A673 (cell line): ENCODE data around the gene CDH4. TPM values are rescaled to one million over a fixed set of nuclear protein-coding genes. Genes with fewer than 3 reads are reported as not detected.

Experiments used
- BruUV-seq: library from RNA; stranded (reverse); fragments of 400-500 nt; replicated peaks from 2 replicates; lab custom pipeline; 2021; lab: Mats Ljungman, UMichigan
- CTCF ChIA-PET: fragments of 300-600 bp; sonication (Branson Sonifier 250); formaldehyde crosslinking; loops from one replicate; lab custom pipeline; 2022; ENCODE audit warnings: antibody characterized with exemption; lab: Charles Lee
- POLR2A ChIA-PET: fragments of 300-600 bp; sonication (Branson Sonifier 250); formaldehyde crosslinking; loops from one replicate; lab custom pipeline; 2022; ENCODE audit warnings: antibody characterized with exemption; ENCODE audit not compliant: low non-redundant PET; lab: Charles Lee
- DNase-seq: peaks from one replicate; pipeline ENCODE4 v3.0.0-alpha.2; 2015; ENCODE audit warnings: low spot score
- H3K27ac ChIP-seq: fragments of 200-600 bp; sonication (generic); 2 replicates; pipeline ENCODE4 v1.5.1; 2016; ENCODE audit warnings: mixed run types, low read depth, mild to moderate bottlenecking, mixed read lengths, antibody characterized with exemption, low read length; ENCODE audit not compliant: poor library complexity, severe bottlenecking
- H3K27me3 ChIP-seq: fragments of 200-600 bp; sonication (generic); replicated peaks from 2 replicates; pipeline ENCODE4 v1.6.1; 2017; ENCODE audit warnings: mixed run types, low read depth, mild to moderate bottlenecking, mixed read lengths, antibody characterized with exemption, low read length; ENCODE audit not compliant: insufficient read depth, poor library complexity
- H3K36me3 ChIP-seq: fragments of 200-600 bp; sonication (generic); 2 replicates; pipeline ENCODE4 v1.6.1; 2016; ENCODE audit warnings: mixed run types, mild to moderate bottlenecking, mixed read lengths, antibody characterized with exemption, low read length; ENCODE audit not compliant: insufficient read depth, poor library complexity, severe bottlenecking
- H3K4me1 ChIP-seq: fragments of 200-600 bp; sonication (generic); 2 replicates; pipeline ENCODE4 v1.6.1; 2017; ENCODE audit warnings: mixed run types, mild to moderate bottlenecking, mixed read lengths, antibody characterized with exemption, low read length; ENCODE audit not compliant: insufficient read depth, poor library complexity, severe bottlenecking
- H3K4me3 ChIP-seq: fragments of 200-600 bp; sonication (generic); 2 replicates; pipeline ENCODE4 v1.5.1; 2016; ENCODE audit warnings: low read depth, mixed run types, mild to moderate bottlenecking, mixed read lengths, low read length; ENCODE audit not compliant: poor library complexity, severe bottlenecking
- H3K9me3 ChIP-seq: fragments of 200-600 bp; sonication (generic); 2 replicates; pipeline ENCODE4 v1.6.1; 2016; ENCODE audit warnings: mixed run types, low read depth, mild to moderate bottlenecking, mixed read lengths, antibody characterized with exemption, low read length; ENCODE audit not compliant: poor library complexity, severe bottlenecking
- EZH2 ChIP-seq: fragments of 200-600 bp; sonication (generic); IDR thresholded peaks from 2 replicates; pipeline ENCODE4 v1.6.1; 2017; ENCODE audit warnings: borderline replicate concordance, low read depth, mild to moderate bottlenecking, mixed read lengths, antibody characterized with exemption, low read length; ENCODE audit not compliant: poor library complexity, severe bottlenecking
- intact Hi-C: fragments of 100-400 bp; cut with micrococcal nuclease; formaldehyde crosslinking; loops from one replicate; pipeline ENCODE4 v1.10.0; 2022; ENCODE audit not compliant: unreplicated experiment
- total RNA-seq: library from RNA; stranded (reverse); gene quantifications from 2 replicates; pipeline ENCODE4 v1.2.3, GENCODE V29; 2021
- TF ChIP-seq, protein P1 (sequence below): fragments of 300-800, 200-600 bp; sonication (generic); conservative IDR thresholded peaks from 2 replicates; pipeline ENCODE4 v1.5.1; 2017; ENCODE audit warnings: low read depth, mild to moderate bottlenecking, antibody characterized with exemption, low read length, moderate library complexity, mixed read lengths

CDH4 gene
- total RNA-seq, 1 experiment from 2014 or later = 8.3 TPM

DNA sequence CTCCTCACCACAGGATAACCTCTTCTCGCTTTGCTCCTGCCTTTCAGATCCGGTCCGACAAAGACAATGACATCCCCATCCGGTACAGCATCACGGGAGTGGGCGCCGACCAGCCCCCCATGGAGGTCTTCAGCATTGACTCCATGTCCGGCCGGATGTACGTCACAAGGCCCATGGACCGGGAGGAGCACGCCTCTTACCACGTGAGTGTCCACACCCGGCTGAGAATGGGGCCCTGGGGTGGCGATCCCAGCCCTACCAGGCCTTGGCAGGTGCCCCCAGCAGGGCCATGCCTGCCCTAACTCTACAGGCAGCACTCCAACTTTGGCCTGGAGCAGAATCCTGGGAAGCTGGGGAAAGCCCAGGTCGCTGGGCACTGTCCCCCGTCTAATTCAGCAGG lies 592.6 kb downstream of the CDH4 start:
- Histone ChIP-seq H3K4me3 (no peak overlapping the region), H3K4me1 (no peaks in the 10 kb centered on the region), H3K36me3 (no peaks in the 10 kb centered on the region), H3K27me3 (peaks cover 6% of the 10 kb centered on the region), H3K27ac (no peak overlapping the region), H3K9me3 (no peaks in the 10 kb centered on the region)
- DNase-seq = no peak
- CTCF ChIA-PET = no interaction called here
- POLR2A ChIA-PET = no interaction called here
- BruUV-seq = no TSS peak
- intact Hi-C loops = no loop called here
- TF ChIP-seq EZH2 = no peak
- TF ChIP-seq, protein P1, sequence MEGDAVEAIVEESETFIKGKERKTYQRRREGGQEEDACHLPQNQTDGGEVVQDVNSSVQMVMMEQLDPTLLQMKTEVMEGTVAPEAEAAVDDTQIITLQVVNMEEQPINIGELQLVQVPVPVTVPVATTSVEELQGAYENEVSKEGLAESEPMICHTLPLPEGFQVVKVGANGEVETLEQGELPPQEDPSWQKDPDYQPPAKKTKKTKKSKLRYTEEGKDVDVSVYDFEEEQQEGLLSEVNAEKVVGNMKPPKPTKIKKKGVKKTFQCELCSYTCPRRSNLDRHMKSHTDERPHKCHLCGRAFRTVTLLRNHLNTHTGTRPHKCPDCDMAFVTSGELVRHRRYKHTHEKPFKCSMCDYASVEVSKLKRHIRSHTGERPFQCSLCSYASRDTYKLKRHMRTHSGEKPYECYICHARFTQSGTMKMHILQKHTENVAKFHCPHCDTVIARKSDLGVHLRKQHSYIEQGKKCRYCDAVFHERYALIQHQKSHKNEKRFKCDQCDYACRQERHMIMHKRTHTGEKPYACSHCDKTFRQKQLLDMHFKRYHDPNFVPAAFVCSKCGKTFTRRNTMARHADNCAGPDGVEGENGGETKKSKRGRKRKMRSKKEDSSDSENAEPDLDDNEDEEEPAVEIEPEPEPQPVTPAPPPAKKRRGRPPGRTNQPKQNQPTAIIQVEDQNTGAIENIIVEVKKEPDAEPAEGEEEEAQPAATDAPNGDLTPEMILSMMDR = no peak

DNA sequence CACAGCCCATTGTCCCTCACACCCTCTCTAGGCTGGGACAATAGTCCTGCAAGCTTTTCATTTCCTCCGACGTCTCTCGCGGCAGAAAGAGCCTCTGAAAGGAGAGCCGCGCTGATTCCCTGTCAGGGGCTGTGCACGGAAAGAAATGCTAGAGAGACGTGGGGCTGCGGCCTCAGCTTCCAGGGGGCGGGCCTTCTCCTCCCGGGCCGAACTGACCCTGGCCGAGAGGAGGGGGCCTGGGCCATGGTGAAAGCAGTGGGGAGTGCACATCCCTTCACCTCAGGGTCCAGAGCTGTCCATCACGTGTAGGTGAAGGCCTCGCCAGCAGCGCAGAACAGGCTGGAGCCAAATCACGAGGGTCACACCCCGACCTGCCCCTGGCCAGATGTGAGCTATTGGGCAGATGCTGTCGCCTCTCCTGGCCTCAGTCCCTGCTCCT lies 593.2 kb downstream of the CDH4 start:
- Histone ChIP-seq H3K27ac (no peak overlapping the region), H3K4me3 (no peak overlapping the region), H3K36me3 (no peaks in the 10 kb centered on the region), H3K9me3 (no peaks in the 10 kb centered on the region), H3K27me3 (peaks cover 6% of the 10 kb centered on the region), H3K4me1 (no peaks in the 10 kb centered on the region)
- POLR2A ChIA-PET = no interaction called here
- CTCF ChIA-PET = no interaction called here
- no peak for TF ChIP-seq EZH2
- TF ChIP-seq, protein P1 = no peak
- intact Hi-C loops = no loop called here
- no peak for DNase-seq
- BruUV-seq = no TSS peak

DNA sequence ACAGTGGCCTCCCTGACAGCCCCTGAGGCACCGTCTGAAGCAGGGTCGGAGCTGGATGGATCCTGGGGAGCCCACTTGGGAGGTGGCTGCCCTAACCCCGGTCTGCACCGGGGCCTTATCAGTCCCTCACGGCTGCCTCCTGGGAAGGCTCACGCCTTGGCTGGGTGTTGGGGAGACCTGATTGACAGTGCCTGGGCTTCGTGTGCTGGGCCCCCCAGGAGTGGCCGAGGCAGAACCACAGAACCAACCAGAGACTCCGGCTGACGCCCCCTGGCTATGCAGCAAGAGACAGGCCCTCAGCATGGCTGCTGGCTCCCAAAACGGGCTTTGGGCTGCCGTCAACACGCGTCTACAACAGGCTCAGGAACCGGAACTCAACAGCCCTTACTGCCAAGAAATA lies 594.0 kb downstream of the CDH4 start:
- H3K36me3 ChIP-seq = no peaks in the 10 kb centered on the region
- no peak overlapping the region for H3K4me3 ChIP-seq
- no peaks in the 10 kb centered on the region for H3K9me3 ChIP-seq
- intact Hi-C loops = no loop called here
- POLR2A ChIA-PET = no interaction called here
- CTCF ChIA-PET = no interaction called here
- no peak overlapping the region for H3K27ac ChIP-seq
- no peaks in the 10 kb centered on the region for H3K4me1 ChIP-seq
- BruUV-seq = no TSS peak
- H3K27me3 ChIP-seq = peaks cover 6% of the 10 kb centered on the region
- TF ChIP-seq EZH2 = no peak
- TF ChIP-seq, protein P1 = no peak
- no peak for DNase-seq
